IPS DF 4.7 (cell line): Measurements from ENCODE around the gene MAP7.
"Not testable (repeated sequence)": the region's sequence is repeated elsewhere in the genome, so short reads cannot be mapped to it uniquely, and the experiment has no call there.

Experiments used
- DNase-seq: peaks from one replicate; pipeline ENCODE4 v3.0.0-alpha.2; 2013; ENCODE audit warnings: low spot score; ENCODE audit errors: extremely low read depth

The MAP7 gene

DNA sequence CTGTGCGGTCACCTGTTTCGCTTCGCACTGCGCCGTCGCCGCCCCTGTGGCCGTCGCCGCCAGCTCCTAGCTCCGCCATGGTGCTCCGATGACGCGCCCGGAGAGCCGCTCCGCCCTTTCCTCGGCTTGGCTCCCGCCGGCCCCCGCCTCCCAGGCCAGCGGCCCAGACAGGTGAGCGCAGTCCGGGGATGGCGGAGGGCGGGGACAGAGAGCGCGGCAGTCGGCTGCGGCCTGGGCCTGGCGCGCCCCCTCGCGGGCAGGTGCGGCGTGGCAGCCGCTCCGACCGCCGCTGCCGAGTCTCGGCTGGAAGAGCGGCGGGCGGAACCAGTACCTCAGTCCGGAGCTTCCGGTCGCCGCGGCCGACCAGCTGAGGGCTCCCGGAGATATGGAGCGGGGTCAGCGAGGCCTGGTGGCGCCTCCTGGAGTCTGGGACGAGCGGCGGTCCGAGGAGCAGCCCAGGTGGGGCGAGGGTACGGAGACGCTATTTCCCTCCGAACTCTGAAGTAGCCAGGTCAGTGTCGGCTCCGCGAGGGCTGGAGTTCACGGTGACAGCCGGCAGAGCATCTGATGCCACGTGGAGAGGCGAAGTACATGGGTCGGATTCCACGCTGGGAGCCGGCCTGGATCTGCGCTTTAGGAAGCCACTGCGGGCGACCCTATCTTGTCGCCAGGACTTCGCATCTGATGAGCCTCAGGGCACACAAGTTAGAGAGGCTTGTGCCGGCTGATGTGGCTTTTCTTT lies at the start of gene MAP7:
Gene MAP7 (minus strand): TSS at position 93 of the 742 bp plus-strand sequence. CDS start 14 bp downstream, at position 79.
- peak; percentile 51 for DNase-seq

DNA sequence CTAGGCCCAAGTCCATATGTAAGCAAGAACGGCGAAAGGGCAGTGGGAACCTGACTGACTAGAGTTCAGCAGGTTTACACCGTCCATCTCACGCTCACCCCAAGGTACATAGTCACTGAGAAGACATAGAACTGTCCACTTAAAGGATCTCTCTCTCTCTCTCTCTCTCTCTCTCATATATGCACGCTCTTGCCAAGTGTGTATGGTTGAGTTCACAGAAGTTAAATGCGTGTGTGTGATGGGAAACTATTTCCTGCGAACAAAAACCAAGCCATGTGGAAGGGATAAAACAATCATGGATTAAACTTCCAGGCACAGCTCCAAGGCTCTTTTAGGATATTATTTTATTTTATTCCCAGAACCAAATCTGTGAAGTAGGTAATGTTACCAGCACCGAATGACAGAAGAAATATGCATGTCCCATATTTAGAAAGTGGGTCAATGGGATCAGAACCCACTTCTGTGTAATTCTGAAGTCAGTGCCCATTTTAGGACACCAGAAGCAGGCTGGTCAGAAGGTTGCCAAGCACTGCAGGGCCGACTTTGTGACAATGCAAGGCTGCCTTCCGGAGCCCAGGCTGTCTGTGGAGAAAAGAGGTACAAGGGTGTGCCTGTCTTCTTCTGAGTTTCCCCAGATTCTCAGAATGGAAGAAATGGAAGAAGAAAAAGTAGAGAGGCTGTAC lies 49.2 kb upstream of the MAP7 start:
- DNase-seq, result no peak

DNA sequence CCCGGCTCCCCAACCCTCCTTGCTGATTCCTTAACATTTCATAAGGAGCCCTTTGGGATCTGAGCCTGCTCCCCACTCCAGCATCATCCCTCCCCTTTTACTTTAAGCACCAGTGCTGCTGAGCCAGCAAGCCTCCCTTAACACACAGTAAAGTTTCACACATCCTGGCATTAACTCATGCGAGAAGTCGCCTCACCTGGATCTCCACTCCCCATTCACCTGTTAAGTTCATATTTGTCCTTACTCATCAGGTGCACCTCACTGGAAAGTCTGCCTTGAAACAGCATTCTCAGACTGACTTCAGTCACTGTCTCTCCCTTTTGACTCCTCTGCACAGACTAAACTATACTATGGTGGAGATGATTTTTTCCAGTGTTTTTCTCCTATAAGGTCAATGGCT lies 47.8 kb upstream of the MAP7 start:
- no peak for DNase-seq

DNA sequence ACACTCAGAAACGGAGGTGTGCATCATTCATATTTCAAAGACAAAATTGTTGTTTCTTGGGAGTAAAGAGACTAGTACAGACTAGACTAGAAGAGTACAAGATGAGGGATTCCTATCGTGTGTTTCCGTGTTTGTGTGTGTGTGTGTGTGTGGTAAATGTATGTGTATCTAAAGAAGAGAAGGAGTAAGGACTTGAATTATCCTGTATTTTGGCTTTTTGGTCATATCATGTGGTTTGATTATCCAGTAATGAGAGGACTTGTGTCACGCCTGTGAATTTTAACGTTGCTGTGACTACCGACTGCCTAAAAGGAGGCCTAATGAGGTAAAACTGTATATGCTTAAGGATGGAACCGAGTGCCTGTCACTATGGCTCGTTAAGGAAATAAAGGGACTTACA lies 44.4 kb upstream of the MAP7 start:
- no peak for DNase-seq

DNA sequence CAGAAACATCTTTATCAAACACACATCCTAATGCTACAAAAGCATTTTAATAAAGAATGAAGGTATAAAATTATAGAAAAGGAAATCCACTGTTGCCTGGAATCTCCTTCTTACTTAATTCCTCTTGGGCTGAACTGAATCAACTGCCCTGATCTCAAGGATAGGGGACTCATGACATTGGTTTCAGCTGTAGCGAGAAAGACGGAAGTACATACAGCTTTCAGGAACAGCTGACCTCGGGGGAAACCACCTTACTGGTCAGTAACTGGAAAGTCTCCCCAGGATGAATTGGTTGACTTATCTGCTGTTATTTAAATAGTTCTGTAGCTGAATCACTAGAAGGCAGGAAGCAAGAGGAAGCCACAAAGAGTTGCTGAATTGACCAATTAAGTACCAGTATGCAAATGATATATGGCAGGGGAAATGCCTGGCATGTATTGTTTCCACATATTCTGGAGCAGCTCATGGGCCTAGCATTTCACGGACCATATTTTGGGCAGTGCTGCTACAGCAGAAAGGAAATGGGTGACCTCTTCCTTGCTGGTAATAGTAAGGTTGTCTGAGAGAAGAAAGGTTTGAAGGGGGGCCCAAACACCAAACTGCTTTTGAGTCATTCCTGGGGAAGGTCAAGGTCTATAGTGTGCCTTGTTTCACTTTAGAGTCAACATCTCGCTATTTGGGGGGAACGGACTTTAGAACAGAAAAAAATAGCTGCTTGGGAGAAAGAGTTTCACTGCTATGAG lies 43.7 kb upstream of the MAP7 start:
- DNase-seq, result no peak

DNA sequence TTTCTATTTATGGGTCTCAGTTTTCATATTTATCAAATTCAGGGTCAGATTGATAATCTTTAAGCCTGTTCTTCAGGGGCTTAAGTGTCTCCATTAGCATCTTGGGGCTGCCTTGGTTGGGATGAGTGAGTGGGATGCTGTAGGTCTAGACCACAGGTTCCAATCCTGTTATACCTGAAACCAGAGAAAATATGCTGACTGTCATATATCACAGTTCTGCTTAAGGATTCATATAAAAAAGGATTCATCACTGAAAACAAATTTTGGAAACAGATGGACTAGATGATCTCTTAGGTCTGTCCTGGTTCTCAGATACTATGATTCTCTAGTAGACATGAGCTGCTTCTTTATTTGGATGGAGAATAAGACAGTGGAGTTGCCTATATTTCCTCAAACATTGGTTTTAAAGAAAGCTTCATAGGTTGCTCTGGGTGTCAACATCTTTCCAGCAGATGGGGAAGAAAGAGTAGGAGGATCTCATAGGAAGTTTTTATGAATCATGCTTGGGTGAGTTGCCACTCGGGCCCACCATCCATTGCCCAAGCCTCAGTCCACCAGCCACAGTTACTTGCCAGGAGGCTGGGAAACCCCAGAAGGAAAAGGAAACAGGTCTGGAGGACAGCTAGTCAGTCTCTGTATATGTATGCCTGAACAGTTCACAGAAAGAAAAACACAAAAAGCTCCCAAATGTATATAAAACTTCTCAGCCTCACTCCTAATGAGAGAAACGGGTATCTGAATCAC lies 42.9 kb upstream of the MAP7 start:
- DNase-seq, result no peak

DNA sequence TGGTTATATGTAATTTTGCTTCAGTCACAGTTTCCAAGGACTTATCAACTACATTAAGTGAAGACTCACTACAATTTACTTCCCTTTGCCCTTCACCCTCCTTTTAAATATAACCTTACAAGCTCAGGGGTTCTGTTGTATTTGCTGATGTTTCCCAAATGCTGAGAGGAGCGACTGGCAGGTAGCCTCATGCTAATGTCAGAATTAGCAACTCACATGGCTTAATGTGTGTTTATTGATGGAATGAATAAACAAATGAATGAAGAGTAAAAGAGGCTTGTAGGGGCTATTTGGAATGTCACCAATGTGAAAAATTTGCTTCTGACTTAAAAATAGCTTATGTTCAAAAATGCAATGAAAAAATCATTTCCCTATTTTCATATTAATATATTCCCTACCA lies 41.4 kb upstream of the MAP7 start:
- no peak for DNase-seq

DNA sequence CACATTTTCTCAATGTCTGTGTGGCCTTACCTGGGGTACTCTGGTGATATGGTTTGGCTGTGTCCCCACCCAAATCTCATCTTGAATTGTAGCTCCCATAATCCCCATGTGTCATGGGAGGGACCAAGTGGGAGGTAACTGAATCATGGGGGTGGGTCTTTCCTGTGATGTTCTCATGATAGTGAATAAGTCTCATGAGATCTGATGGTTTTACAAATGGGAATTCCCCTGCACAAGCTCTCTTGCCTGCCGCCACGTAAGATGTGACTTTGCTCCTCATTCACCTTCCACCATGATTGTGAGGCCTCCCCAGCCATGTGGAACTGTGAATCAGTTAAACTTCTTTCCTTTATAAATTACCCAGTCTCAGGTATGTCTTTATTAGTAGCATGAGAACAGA lies 40.6 kb upstream of the MAP7 start:
- DNase-seq, result not testable (repeated sequence)

DNA sequence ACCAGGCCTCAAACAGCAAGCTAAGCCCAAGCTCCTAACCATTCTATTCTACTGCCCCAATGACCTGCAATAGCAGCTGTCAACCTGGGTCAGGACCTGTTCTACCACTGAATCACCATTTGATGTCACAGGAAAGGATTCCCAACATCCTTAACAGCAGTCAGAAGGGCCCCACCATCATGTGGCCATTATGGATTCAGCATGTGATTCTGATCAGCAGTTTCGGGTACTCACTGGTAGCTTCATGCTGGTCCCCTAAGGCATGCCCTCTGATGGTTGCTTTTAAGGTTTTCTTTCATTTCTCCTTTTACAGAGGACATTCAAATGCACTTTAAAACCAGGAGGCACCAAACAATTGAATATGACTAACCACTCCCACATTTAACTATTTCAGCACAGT lies 37.3 kb upstream of the MAP7 start:
- no peak for DNase-seq

DNA sequence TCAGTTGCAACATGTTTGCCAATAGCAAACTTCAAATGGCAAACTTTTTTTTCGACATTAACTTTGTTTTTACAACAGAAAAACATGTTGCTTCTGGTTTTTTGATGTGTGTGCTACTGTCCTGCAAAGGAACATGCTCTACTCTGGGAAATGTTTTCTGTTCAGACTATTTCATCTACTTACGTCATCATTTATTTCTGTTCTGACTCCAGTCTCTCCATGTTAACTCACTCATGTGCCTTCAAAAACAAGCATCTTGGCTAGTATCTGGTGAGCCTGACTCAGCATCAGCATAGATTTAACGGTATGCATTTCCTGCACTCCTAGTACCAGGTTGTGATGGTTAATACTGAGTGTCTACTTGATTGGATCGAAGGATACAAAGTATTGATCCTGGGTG lies 36.1 kb upstream of the MAP7 start:
- DNase-seq, result no peak

DNA sequence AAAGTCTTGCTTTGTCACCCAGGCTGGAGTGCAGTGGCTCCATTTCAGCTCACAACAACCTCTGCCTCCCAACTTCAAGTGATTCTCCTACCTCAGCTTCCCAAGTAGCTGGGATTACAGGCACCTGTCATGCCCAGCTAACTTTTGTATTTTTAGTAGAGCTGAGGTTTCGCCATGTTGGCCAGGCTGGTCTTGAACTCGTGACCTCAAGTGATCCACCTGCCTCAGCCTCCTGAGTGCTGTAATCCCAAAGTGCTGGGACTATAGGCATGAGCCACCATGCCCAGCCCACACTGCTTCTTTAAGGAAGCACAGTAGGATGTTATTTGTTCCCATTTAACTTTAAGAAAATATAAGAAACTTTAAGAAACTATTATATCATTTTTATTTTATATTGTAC lies 35.3 kb upstream of the MAP7 start:
- DNase-seq, result not testable (repeated sequence)

DNA sequence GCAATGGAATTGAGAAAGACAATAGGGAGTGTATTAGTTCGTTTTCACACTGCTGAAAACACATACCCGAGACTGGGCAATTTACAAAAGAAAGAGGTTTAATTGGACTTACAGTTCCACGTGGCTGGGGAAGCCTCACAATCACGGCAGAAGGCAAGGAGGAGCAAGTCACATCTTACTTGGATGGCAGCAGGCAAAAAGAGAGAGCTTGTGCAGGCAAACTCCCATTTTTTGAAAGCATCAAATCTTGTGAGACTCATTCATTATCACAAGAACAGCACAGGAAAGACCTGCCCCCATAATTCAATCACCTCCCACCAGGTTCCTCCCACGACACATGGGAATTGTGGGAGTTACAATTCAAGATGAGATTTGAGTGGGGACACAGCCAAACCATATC lies 34.1 kb upstream of the MAP7 start:
- DNase-seq, result not testable (repeated sequence)

DNA sequence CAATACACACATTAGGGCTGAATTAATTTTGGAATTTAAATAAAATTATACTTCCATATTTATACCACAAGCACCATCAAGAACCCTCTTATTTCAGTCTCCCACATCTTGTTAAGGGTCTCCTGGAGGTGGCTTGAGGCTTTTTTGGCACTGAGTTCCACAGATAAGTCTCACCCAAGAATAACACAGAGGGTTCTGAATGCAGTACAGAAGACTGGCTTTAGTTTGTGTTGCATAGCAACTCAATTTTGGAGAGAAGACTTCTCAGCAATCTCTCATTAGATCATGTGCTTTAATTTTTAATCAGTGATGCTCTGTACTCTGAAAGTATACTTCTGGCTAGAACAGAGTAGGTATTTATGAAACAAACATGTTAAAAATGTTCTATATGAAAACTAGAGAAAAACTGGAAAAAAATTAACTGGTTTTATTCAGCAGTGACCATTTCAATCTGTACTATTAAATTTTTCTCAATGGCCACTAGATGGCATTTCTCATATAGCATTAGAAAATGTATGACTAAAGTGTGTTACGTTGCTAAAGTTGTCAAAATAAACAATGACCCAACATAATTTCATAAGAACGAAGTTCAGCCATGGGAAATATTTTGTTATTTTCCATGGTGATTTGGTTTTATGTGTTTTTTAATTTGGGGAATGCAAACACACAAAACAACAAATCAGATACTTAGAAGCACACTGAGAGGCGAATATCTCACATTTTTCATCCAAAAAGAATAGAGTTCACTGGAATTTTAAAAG lies 32.7 kb upstream of the MAP7 start:
- DNase-seq, result no peak

DNA sequence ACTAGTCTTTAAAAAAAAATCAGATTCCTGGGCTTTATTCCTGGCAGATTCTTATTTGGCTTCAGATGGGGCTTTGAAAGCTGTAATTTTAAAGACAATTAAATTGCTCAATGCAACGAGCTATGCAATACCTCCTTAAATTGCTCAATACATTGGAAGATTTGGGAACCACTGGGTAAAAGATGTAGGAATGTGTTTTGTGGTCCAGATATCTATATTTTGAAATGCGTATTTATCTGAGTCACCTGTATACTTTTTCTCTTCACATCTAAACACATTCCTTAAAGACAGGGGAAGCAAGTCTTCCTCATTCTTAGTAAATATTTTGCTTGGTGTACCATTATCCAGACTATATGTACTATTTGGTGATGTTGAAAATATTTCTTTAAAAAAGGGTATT lies 29.6 kb upstream of the MAP7 start:
- DNase-seq, result no peak

DNA sequence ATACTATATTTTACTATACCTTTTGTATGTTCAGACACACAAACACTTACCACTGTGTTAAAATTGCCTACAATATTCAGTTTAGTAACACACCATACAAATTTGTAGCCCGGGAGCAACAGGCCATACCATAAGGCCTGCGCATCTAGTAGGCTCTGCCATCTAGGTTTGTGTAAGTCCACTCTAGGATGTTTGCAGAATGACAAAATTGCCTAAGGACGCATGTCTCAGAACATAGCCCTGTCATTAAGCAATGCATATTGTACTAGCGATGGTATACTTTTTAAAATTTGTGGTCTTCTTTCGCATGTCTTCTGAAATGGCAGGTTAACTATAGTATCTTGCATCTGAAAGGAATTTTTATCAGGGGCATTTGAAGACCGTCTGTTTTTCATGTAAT lies 26.6 kb upstream of the MAP7 start:
- DNase-seq, result no peak

DNA sequence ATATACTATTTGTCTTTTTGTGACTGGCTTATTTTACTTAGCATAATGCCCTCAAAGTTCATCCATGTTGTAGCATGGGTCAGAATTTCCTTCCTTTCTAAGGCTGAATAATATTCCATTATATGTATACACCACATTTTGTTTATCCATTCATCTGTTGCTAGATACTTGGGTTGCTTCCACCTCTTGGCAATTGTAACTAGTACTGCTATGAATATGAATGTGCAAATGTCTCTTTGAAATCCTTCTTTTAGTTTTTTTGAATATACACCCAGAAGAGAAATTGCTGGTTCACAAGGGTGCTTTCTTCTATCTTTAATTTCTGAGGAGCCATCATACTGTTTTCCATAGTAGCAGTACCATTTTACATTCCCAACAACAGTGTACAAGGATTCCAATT lies 21.3 kb upstream of the MAP7 start:
- no peak for DNase-seq

DNA sequence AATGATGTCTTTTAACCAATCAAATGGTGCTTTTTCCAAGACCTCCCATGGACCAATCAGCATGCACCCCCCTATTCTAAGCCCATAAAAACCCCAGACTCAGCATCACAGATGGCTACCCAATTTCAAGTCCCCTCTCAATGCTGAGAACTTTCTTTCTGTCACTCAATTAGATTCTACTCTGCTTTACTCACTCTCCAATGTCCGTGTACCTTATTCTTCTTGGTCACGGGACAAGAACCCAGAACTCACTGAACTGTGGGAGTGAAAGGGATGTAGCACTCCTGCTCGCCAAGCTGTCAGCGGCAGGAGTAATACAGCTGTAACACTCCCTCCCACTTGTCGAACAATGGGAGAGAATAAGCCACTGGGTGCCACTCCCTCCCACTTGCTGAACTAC lies 20.8 kb upstream of the MAP7 start:
- DNase-seq, result no peak

DNA sequence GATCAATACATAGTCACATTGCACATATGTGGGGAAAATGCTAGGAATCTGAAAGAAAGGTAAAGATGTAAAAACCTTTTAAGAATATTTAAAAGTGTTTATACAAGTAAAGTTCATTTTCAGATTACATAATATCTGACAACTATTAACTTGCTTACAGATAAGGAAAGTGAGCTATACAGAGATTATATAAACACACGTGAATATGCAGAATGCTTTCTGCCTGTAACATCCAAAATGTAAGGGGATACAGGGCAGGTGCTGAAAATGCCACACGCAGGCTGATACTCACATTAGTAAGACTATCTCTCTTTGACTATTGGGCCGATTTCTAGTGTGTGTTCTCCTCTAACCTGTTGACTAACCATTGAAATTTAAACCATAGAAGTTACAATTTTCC lies 17.9 kb upstream of the MAP7 start:
- DNase-seq, result no peak

DNA sequence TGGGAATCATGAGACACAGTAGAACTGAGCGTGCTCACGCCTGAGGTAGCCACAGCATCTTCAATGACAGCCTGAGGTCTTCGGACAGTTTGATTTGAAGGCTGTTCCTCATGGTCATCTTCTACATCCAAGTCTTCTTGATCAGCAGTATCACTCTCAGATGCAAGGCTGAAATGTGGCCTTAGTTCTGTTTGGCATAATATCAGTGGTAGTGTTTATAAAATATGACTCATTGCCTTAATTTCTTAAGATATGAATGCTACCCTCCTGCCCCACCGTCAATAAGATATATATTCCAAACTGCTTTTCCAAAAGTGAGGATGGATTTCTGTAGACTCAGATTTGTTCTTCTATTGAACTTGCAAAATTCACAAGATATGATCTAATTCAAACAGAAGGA lies 17.5 kb upstream of the MAP7 start:
- DNase-seq, result no peak

DNA sequence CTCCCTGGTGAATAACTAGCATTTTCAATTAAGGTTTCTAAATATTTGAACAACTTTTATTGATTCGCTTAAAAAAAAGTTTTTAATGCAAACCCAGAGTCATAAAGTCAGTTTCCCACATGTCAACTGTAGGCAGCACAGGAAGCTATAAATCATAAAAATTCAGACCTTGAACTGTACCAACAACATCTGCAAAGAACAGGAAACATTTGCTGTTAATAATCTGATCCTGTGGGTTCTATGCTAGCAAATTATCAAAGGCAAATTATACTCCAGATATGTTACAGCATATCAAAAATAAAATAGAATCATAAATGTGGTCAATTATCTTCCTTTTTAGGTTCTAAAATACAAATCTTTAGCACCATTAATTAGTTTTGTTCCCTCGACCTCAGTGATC lies 16.6 kb upstream of the MAP7 start:
- no peak for DNase-seq

DNA sequence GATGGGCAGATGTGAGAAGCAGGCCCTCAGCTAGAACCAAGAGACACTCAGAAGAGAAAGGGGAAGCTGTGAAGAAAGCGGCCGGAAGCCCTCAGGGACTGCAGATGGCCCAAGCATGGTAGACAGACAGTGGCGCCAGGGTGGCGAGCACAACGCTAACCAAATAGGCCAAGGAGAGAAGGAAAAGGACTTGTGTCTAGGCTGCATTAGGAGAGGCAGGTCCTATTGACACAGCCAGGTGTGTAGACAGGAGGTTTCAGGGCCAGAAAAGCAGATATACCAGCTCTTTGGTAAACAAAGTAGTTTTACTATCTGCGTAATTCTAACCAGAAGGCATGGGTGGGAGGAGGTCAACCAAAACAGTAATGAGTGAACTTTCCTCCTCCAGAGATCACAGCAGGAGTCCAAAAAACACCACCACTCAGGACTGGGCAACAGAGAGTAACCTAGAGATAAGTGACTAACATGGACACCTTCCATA lies 15.8 kb upstream of the MAP7 start:
- no peak for DNase-seq
